ENCODE measurements around the gene DVL2.

DVL2 gene

DNA sequence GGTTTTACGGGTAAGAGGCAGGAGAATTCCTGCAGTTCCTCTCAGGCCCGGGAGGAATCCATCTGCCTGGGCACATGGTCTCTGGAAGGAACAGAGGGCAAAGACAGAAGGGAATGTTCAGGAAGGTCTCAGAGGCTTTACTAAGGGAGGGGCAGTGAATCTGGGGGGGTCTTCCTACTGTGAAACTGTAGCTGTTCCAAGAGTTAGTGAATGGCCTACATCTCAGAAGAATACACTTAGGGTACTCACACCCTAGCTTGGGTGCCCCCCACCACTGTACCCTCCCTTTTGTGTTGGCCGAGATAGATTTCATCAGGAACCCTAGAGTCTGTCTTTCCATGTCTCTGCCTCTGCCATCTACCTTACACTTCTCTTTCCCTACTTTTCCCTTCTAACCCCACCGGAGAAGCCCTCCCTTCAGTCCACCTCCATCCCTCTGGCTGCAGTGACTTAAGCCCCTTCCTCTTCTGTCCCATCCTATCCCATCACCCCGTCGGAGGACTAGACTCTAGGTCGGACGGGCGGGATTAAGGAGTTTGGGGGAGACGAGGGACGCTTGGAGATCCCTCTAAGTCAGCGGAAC, 15.0 kb downstream of the DVL2 start:
- in situ Hi-C loops (cut with HindIII; ENCODE audit: low pct_unique_long_range_greater_than_20kb, low sequenced_read_pairs): no loop called here
- TF ChIP-seq JUND (IDR thresholded peaks at IDR 0.05; ENCODE audit: low read depth): no peak
- DNase-seq (ENCODE audit: low read depth in 1 of 2, low spot score in 1 of 2): no peak

DNA sequence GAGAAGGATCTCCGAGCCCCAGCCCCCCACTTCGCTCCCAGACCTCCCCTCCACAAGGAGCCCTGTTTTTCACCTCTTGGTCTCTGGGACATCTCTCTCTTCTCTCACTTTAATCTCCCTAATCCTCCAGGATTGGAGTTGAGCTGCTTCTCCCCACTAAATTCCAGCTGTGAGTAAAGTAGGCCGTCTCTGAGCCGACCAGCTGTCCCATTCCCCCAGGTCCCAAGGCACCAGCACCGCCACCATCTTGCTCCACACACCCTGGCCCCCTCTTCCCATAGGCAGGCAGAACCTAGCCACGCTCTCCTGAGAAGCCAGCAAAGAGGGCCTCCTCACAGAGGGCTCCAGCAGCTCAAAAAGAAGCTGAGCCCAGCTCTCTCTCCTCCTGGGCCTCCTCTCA, 15.6 kb downstream of the DVL2 start:
- TF ChIP-seq JUND (IDR thresholded peaks at IDR 0.05; ENCODE audit: low read depth): no peak
- DNase-seq (ENCODE audit: low read depth in 1 of 2, low spot score in 1 of 2): no peak
- in situ Hi-C loops (cut with HindIII; ENCODE audit: low pct_unique_long_range_greater_than_20kb, low sequenced_read_pairs): no loop called here

- in situ Hi-C loops (cut with HindIII; ENCODE audit: low pct_unique_long_range_greater_than_20kb, low sequenced_read_pairs): no loop called here
- no peak for DNase-seq (ENCODE audit: low read depth in 1 of 2, low spot score in 1 of 2)
- TF ChIP-seq JUND (IDR thresholded peaks at IDR 0.05; ENCODE audit: low read depth): no peak
Observed at GRCh38 chr17:7218166-7218565, 16.2 kb downstream of the DVL2 start.

GRCh38 chr17:7217113-7217987, 17.0 kb downstream of the DVL2 start:
- DNase-seq (ENCODE audit: low read depth in 1 of 2, low spot score in 1 of 2): peak in 1 of 2 experiments; percentile 83
- TF ChIP-seq JUND (IDR thresholded peaks at IDR 0.05; ENCODE audit: low read depth): no peak
- in situ Hi-C loops (cut with HindIII; ENCODE audit: low pct_unique_long_range_greater_than_20kb, low sequenced_read_pairs): no loop called here

DNA sequence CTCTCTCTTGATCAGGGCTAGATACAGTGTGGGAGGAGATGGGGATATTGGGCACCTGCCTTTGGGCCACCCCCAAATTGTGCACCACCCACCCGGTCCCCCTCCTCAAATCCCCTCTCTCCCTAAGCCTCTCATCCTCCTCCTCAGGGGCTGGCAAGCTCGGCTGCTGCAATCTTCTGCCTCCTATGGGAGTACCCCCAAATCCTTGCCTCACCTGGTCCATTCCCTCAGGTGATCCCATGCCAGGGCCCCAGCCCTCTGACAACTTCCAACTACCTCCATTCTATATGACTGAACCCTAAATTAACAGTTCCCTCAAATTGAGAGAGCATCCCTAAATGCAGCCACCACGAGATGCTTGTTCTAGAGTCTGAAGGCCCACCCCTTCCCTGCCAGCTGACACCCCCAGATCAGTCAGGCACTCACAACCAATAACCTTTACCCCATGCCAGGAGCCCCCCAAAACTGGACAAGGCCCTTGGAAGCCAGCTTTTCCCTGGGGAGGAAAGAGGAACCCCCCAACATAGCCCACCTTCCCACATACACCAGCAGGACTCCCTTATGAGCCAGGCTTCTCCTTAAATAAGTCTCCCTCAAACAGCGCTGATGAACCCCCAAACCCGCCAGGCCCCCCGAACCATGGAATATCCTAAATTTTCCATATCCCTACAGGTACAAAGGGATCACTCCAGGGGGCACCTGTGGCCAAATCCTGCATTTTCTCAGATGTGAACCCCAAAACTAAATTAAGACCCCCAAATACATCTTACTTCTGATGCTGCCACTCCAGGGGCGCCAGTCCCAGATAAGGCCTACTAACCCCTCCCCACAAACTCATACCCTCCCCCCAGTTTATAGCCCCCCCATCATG, 17.8 kb downstream of the DVL2 start:
- in situ Hi-C loops (cut with HindIII; ENCODE audit: low pct_unique_long_range_greater_than_20kb, low sequenced_read_pairs): no loop called here
- TF ChIP-seq JUND (IDR thresholded peaks at IDR 0.05; ENCODE audit: low read depth): no peak
- no peak for DNase-seq (ENCODE audit: low read depth in 1 of 2, low spot score in 1 of 2)

- DNase-seq (ENCODE audit: low read depth in 1 of 2, low spot score in 1 of 2): no peak
- no peak for TF ChIP-seq JUND (IDR thresholded peaks at IDR 0.05; ENCODE audit: low read depth)
- in situ Hi-C loops (cut with HindIII; ENCODE audit: low pct_unique_long_range_greater_than_20kb, low sequenced_read_pairs): no loop called here
Observed at GRCh38 chr17:7215652-7216180, 18.6 kb downstream of the DVL2 start.

DNA sequence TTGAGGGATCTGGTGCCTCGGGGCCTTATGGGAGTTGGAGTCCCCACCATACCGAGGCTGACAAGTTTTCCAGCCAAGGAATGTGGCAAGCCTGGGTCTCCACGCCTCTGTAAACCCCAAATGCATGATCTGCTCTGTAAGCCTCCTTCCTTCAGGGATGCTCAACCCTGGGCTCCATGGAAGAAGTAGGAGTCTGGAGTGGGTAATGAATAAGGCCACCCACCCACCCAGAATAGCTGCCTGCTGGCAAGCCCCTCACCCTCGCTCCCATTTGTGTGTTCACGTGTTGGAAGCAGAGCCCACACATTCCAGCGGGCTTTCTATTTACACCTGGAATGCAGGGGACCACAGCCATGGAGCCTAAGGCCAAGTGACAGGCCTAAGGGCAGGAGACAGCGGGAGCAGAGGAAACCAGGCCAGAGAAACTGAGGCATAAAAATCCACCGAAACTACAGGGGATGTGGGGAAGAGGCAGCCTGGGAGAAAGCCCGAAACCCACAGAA, 19.1 kb downstream of the DVL2 start:
- no peak for TF ChIP-seq JUND (IDR thresholded peaks at IDR 0.05; ENCODE audit: low read depth)
- in situ Hi-C loops (cut with HindIII; ENCODE audit: low pct_unique_long_range_greater_than_20kb, low sequenced_read_pairs): no loop called here
- DNase-seq (ENCODE audit: low read depth in 1 of 2, low spot score in 1 of 2): no peak

GRCh38 chr17:7214300-7215135, 19.8 kb downstream of the DVL2 start:
- in situ Hi-C loops (cut with HindIII; ENCODE audit: low pct_unique_long_range_greater_than_20kb, low sequenced_read_pairs): no loop called here
- DNase-seq (ENCODE audit: low read depth in 1 of 2, low spot score in 1 of 2): peak; percentile 89 to 97

DNA sequence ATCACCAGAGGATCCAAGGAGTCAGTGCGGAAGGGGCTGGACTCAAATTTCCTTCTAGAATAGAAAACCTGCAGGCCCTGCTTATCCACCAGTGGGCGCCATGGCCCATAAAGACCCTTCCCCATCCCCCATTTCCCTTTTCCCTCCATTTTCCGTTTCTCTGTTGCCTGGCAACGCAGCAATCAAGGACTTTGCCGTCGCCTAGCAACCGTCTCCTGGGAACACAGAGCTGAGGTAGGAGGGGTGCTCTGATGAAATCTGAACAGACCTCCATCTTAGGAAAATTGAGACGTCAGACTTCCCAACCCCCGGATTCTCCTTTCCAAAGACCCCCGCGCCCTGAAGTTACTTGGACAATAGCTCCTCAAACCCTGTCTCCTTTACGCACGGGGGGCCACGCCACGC, 20.4 kb downstream of the DVL2 start:
- in situ Hi-C loops (cut with HindIII; ENCODE audit: low pct_unique_long_range_greater_than_20kb, low sequenced_read_pairs): no loop called here
- DNase-seq (ENCODE audit: low read depth in 1 of 2, low spot score in 1 of 2): peak; percentile 39 to 84
- no peak for TF ChIP-seq JUND (IDR thresholded peaks at IDR 0.05; ENCODE audit: low read depth)

More at GRCh38 chr17:7214300-7215135, 19.8 kb downstream of the DVL2 start:
- TF ChIP-seq JUND (IDR thresholded peaks at IDR 0.05; ENCODE audit: low read depth): no peak

DNA sequence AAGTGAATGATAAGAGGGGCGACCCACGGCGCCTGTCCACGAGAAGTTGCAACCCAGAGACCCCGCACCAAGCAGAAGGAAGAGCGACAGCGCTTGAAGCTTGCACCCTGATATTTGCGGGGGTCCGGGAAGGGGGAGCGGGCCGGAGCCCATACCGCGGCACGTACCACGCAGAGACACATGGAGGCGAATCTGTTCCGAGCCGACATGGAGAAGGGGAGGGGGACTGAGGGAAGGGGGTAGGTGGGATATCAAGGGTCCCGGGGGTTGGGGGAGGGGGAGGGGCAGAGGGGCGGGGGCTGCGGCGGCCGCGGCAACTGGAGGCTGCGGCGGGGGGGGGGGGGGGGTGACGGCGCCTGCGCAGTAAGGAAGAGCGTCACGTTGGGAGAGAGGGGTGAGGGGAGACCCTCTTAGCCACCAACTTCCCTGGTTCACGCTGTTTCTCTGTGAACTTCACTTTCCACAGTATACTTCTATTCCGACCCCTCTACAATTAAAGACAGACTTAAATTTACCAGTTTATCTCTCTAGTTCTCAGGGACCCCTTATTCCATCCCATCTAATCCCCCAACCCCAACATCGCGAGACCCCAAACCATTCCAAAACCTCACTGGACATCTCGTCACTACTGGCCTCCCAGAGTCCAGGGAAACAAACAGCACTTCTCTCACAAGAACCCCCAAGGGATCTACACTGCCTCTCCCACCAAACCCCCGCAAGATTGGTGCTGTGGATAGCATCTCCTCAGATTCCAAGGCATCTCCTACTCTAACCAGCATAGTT, 22.6 kb downstream of the DVL2 start:
- in situ Hi-C loops (cut with HindIII; ENCODE audit: low pct_unique_long_range_greater_than_20kb, low sequenced_read_pairs): no loop called here
- no peak for DNase-seq (ENCODE audit: low read depth in 1 of 2, low spot score in 1 of 2)
- no peak for TF ChIP-seq JUND (IDR thresholded peaks at IDR 0.05; ENCODE audit: low read depth)

Measured in T47D (cell line).